Neural progenitor cell (in vitro differentiated cells): ENCODE data around the gene MX1. TPM values are rescaled to one million over a fixed set of nuclear protein-coding genes. Genes with fewer than 3 reads are reported as not detected.

Source experiments
- DNase-seq: peaks from one replicate; pipeline ENCODE4 v3.0.0-alpha.2; 2016; ENCODE audit warnings: low spot score
- H2AFZ ChIP-seq: fragments of 200-600 bp; sonication (generic); replicated peaks from 2 replicates; pipeline ENCODE4 v1.6.1; 2016; ENCODE audit warnings: antibody characterized with exemption
- H3F3A ChIP-seq: fragments of 200-600 bp; sonication (generic); 2 replicates; pipeline ENCODE4 v1.6.1; 2016; ENCODE audit warnings: antibody characterized with exemption, low read depth
- H3K27ac ChIP-seq: fragments of 200-600 bp; sonication (generic); 2 replicates; pipeline ENCODE4 v1.5.1; 2016; ENCODE audit warnings: mild to moderate bottlenecking
- H3K27me3 ChIP-seq: fragments of 200-600 bp; sonication (generic); 2 replicates; pipeline ENCODE4 v1.6.1; 2016; ENCODE audit warnings: mild to moderate bottlenecking, moderate library complexity
- H3K36me3 ChIP-seq: fragments of 200-600 bp; sonication (generic); 2 replicates; pipeline ENCODE4 v1.5.1; 2016
- H3K4me1 ChIP-seq: fragments of 200-600 bp; sonication (generic); 2 replicates; pipeline ENCODE4 v1.6.1; 2016; ENCODE audit warnings: mixed run types
- H3K4me2 ChIP-seq: fragments of 200-600 bp; sonication (generic); 2 replicates; pipeline ENCODE4 v1.6.1; 2016
- H3K4me3 ChIP-seq: fragments of 200-600 bp; sonication (generic); 2 replicates; pipeline ENCODE4 v1.5.1; 2016
- H3K79me2 ChIP-seq: fragments of 200-600 bp; sonication (generic); 2 replicates; pipeline ENCODE4 v1.6.1; 2016; ENCODE audit warnings: low read depth
- H3K9ac ChIP-seq: fragments of 200-600 bp; sonication (generic); 2 replicates; pipeline ENCODE4 v1.6.1; 2016
- H3K9me3 ChIP-seq: fragments of 200-600 bp; sonication (generic); 2 replicates; pipeline ENCODE4 v1.5.1; 2016; ENCODE audit warnings: low read depth
- H4K20me1 ChIP-seq: fragments of 200-600 bp; sonication (generic); 2 replicates; pipeline ENCODE4 v1.6.1; 2016; ENCODE audit warnings: low read depth
- H3K27ac Mint-ChIP-seq: 3 replicates; pipeline ENCODE4 v1.8.0; 2021; ENCODE audit warnings: mixed read lengths
- H3K27me3 Mint-ChIP-seq: 2 replicates; pipeline ENCODE4 v1.8.0; 2022; ENCODE audit warnings: low read depth, mild to moderate bottlenecking, inconsistent platforms, moderate library complexity, mixed read lengths; ENCODE audit not compliant: insufficient read depth
- H3K36me3 Mint-ChIP-seq: 3 replicates; pipeline ENCODE4 v1.8.0; 2021; ENCODE audit warnings: mixed read lengths
- H3K4me1 Mint-ChIP-seq: 3 replicates; pipeline ENCODE4 v1.8.0; 2021; ENCODE audit warnings: mixed read lengths
- H3K4me3 Mint-ChIP-seq: 3 replicates; pipeline ENCODE4 v1.8.0; 2021; ENCODE audit warnings: mild to moderate bottlenecking, moderate library complexity, mixed read lengths
- H3K9me3 Mint-ChIP-seq: 3 replicates; pipeline ENCODE4 v1.8.0; 2020; ENCODE audit warnings: mixed read lengths
- EZH2 ChIP-seq: fragments of 200-600 bp; sonication (generic); IDR thresholded peaks from 2 replicates; pipeline ENCODE4 v1.6.1; 2017; ENCODE audit warnings: antibody characterized with exemption, mild to moderate bottlenecking, moderate library complexity
- EZH2phosphoT487 ChIP-seq: fragments of 200-600 bp; sonication (generic); IDR thresholded peaks from 2 replicates; pipeline ENCODE4 v1.6.1; 2017; ENCODE audit warnings: antibody characterized with exemption
- total RNA-seq: library from RNA; depleted of rRNA; stranded (reverse); fragments of >200 nt; gene quantifications from 2 replicates; pipeline ENCODE4 v1.2.3, GENCODE V29; 2015; ENCODE audit warnings: low replicate concordance
- TF ChIP-seq, protein P1 (sequence below): fragments of 200-600 bp; sonication (generic); IDR thresholded peaks from 2 replicates; pipeline ENCODE4 v1.5.1; 2017; ENCODE audit warnings: antibody characterized with exemption, mild to moderate bottlenecking

The MX1 gene
- total RNA-seq, 1 donor from 2014 or later, result 1.7 TPM

DNA sequence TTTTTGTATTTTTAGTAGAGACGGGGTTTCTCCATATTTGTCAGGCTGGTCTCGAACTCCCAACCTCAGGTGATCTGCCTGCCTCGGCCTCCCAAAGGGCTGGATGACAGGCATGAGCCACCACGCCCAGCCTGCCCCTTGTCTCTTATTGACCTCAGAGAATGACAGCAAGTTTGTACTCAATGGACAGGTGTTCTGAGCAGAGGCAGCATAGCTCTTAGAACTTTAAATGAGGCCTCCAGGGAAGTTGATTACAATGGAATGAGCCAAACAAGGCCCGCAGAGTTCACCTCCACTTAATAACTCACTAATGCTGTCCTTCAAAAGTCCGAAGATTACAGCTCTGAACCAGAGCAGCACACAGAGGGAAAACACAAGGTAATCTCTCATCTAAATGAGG is 71.0 kb downstream of the MX1 start:
- no peak overlapping the region for H3K27ac Mint-ChIP-seq
- no peaks in the 10 kb centered on the region for H4K20me1 ChIP-seq
- peaks cover 3% of the 10 kb centered on the region for H3K79me2 ChIP-seq
- H3K4me1 Mint-ChIP-seq, result no peaks in the 10 kb centered on the region
- TF ChIP-seq, protein P1, sequence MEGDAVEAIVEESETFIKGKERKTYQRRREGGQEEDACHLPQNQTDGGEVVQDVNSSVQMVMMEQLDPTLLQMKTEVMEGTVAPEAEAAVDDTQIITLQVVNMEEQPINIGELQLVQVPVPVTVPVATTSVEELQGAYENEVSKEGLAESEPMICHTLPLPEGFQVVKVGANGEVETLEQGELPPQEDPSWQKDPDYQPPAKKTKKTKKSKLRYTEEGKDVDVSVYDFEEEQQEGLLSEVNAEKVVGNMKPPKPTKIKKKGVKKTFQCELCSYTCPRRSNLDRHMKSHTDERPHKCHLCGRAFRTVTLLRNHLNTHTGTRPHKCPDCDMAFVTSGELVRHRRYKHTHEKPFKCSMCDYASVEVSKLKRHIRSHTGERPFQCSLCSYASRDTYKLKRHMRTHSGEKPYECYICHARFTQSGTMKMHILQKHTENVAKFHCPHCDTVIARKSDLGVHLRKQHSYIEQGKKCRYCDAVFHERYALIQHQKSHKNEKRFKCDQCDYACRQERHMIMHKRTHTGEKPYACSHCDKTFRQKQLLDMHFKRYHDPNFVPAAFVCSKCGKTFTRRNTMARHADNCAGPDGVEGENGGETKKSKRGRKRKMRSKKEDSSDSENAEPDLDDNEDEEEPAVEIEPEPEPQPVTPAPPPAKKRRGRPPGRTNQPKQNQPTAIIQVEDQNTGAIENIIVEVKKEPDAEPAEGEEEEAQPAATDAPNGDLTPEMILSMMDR, result no peak
- TF ChIP-seq EZH2 (no peak), EZH2phosphoT487 (no peak)
- H3F3A ChIP-seq, result no peaks in the 10 kb centered on the region
- no peaks in the 10 kb centered on the region for H3K27me3 ChIP-seq
- H3K4me2 ChIP-seq, result no peak overlapping the region
- H3K9ac ChIP-seq, result no peak overlapping the region
- H3K4me3 Mint-ChIP-seq, result no peak overlapping the region
- no peaks in the 10 kb centered on the region for H3K36me3 Mint-ChIP-seq
- peaks cover 5% of the 10 kb centered on the region for H3K27me3 Mint-ChIP-seq
- no peak for DNase-seq
- H3K9me3 ChIP-seq, result no peaks in the 10 kb centered on the region
- no peak overlapping the region for H2AFZ ChIP-seq
- H3K36me3 ChIP-seq, result no peaks in the 10 kb centered on the region
- no peak overlapping the region for H3K4me3 ChIP-seq
- no peak overlapping the region for H3K27ac ChIP-seq
- H3K4me1 ChIP-seq, result no peaks in the 10 kb centered on the region
- H3K9me3 Mint-ChIP-seq, result no peaks in the 10 kb centered on the region

DNA sequence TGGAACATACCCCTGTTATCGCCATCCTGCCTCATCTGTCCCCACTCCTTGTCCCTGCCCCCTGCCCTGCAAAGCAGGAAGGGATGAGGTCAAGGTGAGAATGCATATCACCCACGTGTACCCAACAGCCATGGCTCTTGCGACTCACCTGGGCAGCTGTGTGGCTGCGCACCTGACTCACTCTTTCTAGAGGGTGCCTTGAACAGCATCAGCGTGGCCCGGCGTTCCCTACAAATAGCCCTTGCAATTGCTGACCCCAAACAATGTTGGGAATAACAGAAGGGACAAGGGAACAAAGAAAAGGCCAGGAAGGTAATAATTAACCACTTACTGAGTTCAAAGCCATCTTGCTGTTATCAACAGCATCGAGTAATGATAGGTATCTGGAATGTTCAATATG is 71.7 kb downstream of the MX1 start:
- H3K4me3 Mint-ChIP-seq, result no peak overlapping the region
- Histone ChIP-seq H4K20me1 (no peaks in the 10 kb centered on the region), H3K79me2 (peaks cover 3% of the 10 kb centered on the region), H3K4me2 (no peak overlapping the region), H2AFZ (no peak overlapping the region), H3K27me3 (no peaks in the 10 kb centered on the region), H3K27ac (no peak overlapping the region), H3F3A (no peaks in the 10 kb centered on the region), H3K9ac (no peak overlapping the region), H3K4me3 (no peak overlapping the region), H3K9me3 (no peaks in the 10 kb centered on the region), H3K4me1 (no peaks in the 10 kb centered on the region), H3K36me3 (no peaks in the 10 kb centered on the region)
- H3K9me3 Mint-ChIP-seq, result no peaks in the 10 kb centered on the region
- DNase-seq, result no peak
- TF ChIP-seq EZH2phosphoT487 (no peak), EZH2 (no peak)
- TF ChIP-seq, protein P1, result no peak
- H3K27ac Mint-ChIP-seq, result no peak overlapping the region
- no peaks in the 10 kb centered on the region for H3K36me3 Mint-ChIP-seq
- H3K27me3 Mint-ChIP-seq, result peaks cover 5% of the 10 kb centered on the region
- no peaks in the 10 kb centered on the region for H3K4me1 Mint-ChIP-seq

DNA sequence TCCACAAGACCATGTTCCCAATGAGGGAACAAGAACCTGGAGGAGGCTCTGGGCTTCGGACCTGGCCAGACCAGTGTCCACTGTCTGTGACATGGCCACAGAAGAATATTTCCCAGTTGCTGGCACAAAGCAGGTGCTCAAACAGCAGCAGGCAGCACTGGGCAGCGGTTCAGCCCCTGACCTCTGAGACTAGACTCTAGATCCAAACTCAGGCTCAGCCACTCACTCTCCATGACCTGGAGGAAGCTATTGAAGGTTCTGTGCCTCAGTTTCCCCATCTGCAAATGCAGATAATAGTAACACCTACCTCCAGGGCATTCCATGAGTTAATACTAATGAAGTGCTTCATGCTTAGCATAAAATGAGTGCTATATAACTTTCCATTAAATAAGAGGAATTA is 73.9 kb downstream of the MX1 start:
- H3K27ac Mint-ChIP-seq, result no peak overlapping the region
- no peaks in the 10 kb centered on the region for H4K20me1 ChIP-seq
- H3K4me1 Mint-ChIP-seq, result no peaks in the 10 kb centered on the region

More for the DNA sequence above, 73.9 kb downstream of the MX1 start:
- Histone ChIP-seq H3K4me2 (no peak overlapping the region), H3K27me3 (peaks cover 1% of the 10 kb centered on the region), H3K27ac (no peak overlapping the region), H3K4me1 (no peaks in the 10 kb centered on the region), H3K9me3 (no peaks in the 10 kb centered on the region), H3K36me3 (no peaks in the 10 kb centered on the region), H2AFZ (no peak overlapping the region), H3K9ac (no peak overlapping the region), H3F3A (no peaks in the 10 kb centered on the region), H3K4me3 (no peak overlapping the region), H3K79me2 (peaks cover 3% of the 10 kb centered on the region)
- Mint-ChIP-seq H3K36me3 (no peaks in the 10 kb centered on the region), H3K4me3 (no peak overlapping the region), H3K27me3 (peaks cover 7% of the 10 kb centered on the region), H3K9me3 (no peaks in the 10 kb centered on the region)
- TF ChIP-seq, protein P1, result no peak
- no peak for TF ChIP-seq EZH2
- no peak for TF ChIP-seq EZH2phosphoT487
- no peak for DNase-seq
